GM18873 (cell line): ENCODE data around the gene SLC7A14.
"Not testable (repeated sequence)": the region's sequence is repeated elsewhere in the genome, so short reads cannot be mapped to it uniquely, and the experiment has no call there.

Experiments
- ATAC-seq: cut with Tn5 transposase; IDR thresholded peaks from one replicate; pipeline ENCODE4 v1.9.1; 2021; ENCODE audit warnings: mild to moderate bottlenecking, moderate library complexity, moderate number of reproducible peaks; ENCODE audit not compliant: unreplicated experiment, low FRiP score

SLC7A14 gene

GRCh38 chr3:170598091-170598502 lies 12.2 kb upstream of the SLC7A14 start:
- no peak for ATAC-seq

- ATAC-seq, result no peak
These were observed 8.7 kb upstream of the SLC7A14 start for GRCh38 chr3:170594528-170594927.

- ATAC-seq, result no peak
These were observed 7.8 kb upstream of the SLC7A14 start for GRCh38 chr3:170593634-170594033.

GRCh38 chr3:170589113-170589512 lies 3.2 kb upstream of the SLC7A14 start:
- ATAC-seq, result no peak

- no peak for ATAC-seq
These were observed 603 bp downstream of the SLC7A14 start for GRCh38 chr3:170585008-170585936.

- ATAC-seq, result no peak
These were observed 1.3 kb downstream of the SLC7A14 start for GRCh38 chr3:170584585-170585007.

- ATAC-seq, result no peak
These were observed 6.2 kb downstream of the SLC7A14 start for GRCh38 chr3:170579646-170580045.

GRCh38 chr3:170572665-170573253 lies 13.1 kb downstream of the SLC7A14 start:
- ATAC-seq, result peak; percentile 99

GRCh38 chr3:170567598-170567997 lies 18.3 kb downstream of the SLC7A14 start:
- not testable (repeated sequence) for ATAC-seq

GRCh38 chr3:170566413-170566812 lies 19.5 kb downstream of the SLC7A14 start:
- no peak for ATAC-seq

- ATAC-seq, result no peak
These were observed 20.4 kb downstream of the SLC7A14 start for GRCh38 chr3:170565495-170565894.

GRCh38 chr3:170564664-170565063 lies 21.2 kb downstream of the SLC7A14 start:
- ATAC-seq, result no peak

GRCh38 chr3:170563712-170564423 lies 22.0 kb downstream of the SLC7A14 start:
- peak; percentile 94 for ATAC-seq

- no peak for ATAC-seq
These were observed 23.8 kb downstream of the SLC7A14 start for GRCh38 chr3:170562080-170562479.

- ATAC-seq, result no peak
These were observed 25.0 kb downstream of the SLC7A14 start for GRCh38 chr3:170560717-170561382.

GRCh38 chr3:170560296-170560695 lies 25.6 kb downstream of the SLC7A14 start:
- no peak for ATAC-seq

GRCh38 chr3:170558427-170558826 lies 27.4 kb downstream of the SLC7A14 start:
- ATAC-seq, result no peak

- ATAC-seq, result no peak
These were observed 30.5 kb downstream of the SLC7A14 start for GRCh38 chr3:170555329-170555728.

GRCh38 chr3:170553788-170554757 lies 31.8 kb downstream of the SLC7A14 start:
- ATAC-seq, result no peak
